Fibroblast of villous mesenchyme (primary cell): ENCODE measurements around the gene EFCAB11. TPM values are rescaled to one million over a fixed set of nuclear protein-coding genes. Genes with fewer than 3 reads are reported as not detected.

ENCODE experiments used
- DNase-seq: peaks from one replicate; pipeline ENCODE4 v3.0.0-alpha.2; 2010; ENCODE audit warnings: low read depth
- H3K4me3 ChIP-seq: 2 replicates; pipeline ENCODE4 v1.5.1; 2011; ENCODE audit warnings: low read depth, mild to moderate bottlenecking, low read length
- total RNA-seq: library from RNA; depleted of rRNA; stranded (reverse); fragments of >200 nt; gene quantifications from 2 replicates; pipeline ENCODE4 v1.2.3, GENCODE V29; 2012
- TF ChIP-seq, protein P1 (sequence below): IDR thresholded peaks from 2 replicates; pipeline ENCODE4 v1.5.1; 2012; ENCODE audit warnings: low read depth, mild to moderate bottlenecking, low read length; ENCODE audit not compliant: insufficient read depth

Gene EFCAB11
- total RNA-seq, 1 donor = 5.2 TPM

GRCh38 chr14:89771251-89771650 is 183.3 kb downstream of the EFCAB11 start:
- TF ChIP-seq, protein P1, sequence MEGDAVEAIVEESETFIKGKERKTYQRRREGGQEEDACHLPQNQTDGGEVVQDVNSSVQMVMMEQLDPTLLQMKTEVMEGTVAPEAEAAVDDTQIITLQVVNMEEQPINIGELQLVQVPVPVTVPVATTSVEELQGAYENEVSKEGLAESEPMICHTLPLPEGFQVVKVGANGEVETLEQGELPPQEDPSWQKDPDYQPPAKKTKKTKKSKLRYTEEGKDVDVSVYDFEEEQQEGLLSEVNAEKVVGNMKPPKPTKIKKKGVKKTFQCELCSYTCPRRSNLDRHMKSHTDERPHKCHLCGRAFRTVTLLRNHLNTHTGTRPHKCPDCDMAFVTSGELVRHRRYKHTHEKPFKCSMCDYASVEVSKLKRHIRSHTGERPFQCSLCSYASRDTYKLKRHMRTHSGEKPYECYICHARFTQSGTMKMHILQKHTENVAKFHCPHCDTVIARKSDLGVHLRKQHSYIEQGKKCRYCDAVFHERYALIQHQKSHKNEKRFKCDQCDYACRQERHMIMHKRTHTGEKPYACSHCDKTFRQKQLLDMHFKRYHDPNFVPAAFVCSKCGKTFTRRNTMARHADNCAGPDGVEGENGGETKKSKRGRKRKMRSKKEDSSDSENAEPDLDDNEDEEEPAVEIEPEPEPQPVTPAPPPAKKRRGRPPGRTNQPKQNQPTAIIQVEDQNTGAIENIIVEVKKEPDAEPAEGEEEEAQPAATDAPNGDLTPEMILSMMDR = no peak
- DNase-seq = peak; percentile 50

DNA sequence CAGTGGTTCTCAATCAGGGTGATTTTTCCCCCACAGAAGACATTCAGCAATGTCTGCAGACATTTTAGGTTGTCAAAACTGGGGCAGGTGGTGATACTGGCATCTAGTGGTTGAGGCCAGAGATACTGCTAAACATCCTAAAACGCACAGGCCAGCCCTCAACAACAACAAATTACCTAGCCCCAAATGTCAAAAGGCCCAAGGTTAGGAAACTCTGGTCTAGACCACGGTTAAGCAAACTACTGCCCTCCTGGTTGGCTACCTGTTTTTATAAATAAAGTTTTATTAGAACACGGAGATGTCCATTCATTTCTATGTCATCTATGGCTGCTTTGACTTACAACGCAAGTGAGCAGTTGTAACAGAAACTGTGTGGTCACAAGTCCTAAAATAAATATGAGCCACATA is 186.7 kb downstream of the EFCAB11 start:
- TF ChIP-seq, protein P1 = peak; percentile 79
- H3K4me3 ChIP-seq = no peak overlapping the region
- peak; percentile 62 for DNase-seq

More at GRCh38 chr14:89771251-89771650, 183.3 kb downstream of the EFCAB11 start:
- no peak overlapping the region for H3K4me3 ChIP-seq

DNA sequence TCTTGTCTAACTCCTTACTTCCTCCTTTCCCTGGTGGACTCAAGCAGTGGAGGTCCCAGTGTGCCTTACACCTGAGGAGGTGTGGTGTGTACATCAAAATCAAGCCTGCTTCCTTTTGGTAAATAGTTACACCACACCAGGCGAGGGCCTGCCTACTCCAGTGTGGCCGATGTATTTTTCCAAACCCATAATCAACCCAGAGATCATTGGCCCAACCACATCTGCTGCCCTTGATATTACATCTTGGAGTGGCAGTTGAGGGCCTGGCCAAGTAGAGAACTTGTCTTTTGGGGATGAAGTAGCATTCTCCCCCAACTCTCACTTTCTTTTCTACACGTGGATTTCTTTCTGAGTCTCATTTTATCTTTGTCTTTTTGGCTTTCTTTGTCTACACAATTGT is 187.4 kb downstream of the EFCAB11 start:
- TF ChIP-seq, protein P1 = no peak
- no peak for DNase-seq
- H3K4me3 ChIP-seq = no peak overlapping the region

- H3K4me3 ChIP-seq = no peak overlapping the region
- DNase-seq = no peak
- TF ChIP-seq, protein P1 = no peak
Observed at GRCh38 chr14:89765346-89765745, 189.2 kb downstream of the EFCAB11 start.

GRCh38 chr14:89760086-89760485 is 194.4 kb downstream of the EFCAB11 start:
- no peak overlapping the region for H3K4me3 ChIP-seq
- TF ChIP-seq, protein P1 = no peak
- no peak for DNase-seq

- DNase-seq = no peak
- no peak overlapping the region for H3K4me3 ChIP-seq
- TF ChIP-seq, protein P1 = no peak
Observed at GRCh38 chr14:89757313-89757939, 197.1 kb downstream of the EFCAB11 start.

DNA sequence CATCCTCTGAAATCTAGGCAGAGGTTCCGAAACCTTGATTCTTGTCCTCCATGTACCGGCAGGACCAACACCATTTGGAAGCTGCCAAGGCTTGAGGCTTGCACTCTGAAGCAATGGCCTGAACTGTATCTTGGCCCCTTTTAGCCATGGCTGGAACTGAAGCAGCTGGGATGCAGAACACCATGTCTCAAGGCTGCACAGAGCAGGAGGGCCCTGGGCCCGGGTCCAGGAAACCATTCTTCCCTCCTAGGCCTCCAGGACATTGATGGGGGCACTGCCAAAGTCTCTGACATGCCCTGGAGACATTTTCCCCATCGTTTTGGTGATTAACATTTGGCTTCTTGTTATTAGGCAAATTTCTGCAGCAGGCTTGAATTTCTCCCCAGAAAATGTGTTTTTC is 198.7 kb downstream of the EFCAB11 start:
- no peak for DNase-seq

More for the DNA sequence above, 198.7 kb downstream of the EFCAB11 start:
- no peak overlapping the region for H3K4me3 ChIP-seq
- TF ChIP-seq, protein P1 = no peak
